HG03439 (cell line): Measurements from ENCODE around the gene ITGB2.

Experiments
- ATAC-seq: cut with Tn5 transposase; IDR thresholded peaks from one replicate; pipeline ENCODE4 v1.9.1; 2021; ENCODE audit warnings: mild to moderate bottlenecking, moderate library complexity; ENCODE audit not compliant: unreplicated experiment

ITGB2 gene

DNA sequence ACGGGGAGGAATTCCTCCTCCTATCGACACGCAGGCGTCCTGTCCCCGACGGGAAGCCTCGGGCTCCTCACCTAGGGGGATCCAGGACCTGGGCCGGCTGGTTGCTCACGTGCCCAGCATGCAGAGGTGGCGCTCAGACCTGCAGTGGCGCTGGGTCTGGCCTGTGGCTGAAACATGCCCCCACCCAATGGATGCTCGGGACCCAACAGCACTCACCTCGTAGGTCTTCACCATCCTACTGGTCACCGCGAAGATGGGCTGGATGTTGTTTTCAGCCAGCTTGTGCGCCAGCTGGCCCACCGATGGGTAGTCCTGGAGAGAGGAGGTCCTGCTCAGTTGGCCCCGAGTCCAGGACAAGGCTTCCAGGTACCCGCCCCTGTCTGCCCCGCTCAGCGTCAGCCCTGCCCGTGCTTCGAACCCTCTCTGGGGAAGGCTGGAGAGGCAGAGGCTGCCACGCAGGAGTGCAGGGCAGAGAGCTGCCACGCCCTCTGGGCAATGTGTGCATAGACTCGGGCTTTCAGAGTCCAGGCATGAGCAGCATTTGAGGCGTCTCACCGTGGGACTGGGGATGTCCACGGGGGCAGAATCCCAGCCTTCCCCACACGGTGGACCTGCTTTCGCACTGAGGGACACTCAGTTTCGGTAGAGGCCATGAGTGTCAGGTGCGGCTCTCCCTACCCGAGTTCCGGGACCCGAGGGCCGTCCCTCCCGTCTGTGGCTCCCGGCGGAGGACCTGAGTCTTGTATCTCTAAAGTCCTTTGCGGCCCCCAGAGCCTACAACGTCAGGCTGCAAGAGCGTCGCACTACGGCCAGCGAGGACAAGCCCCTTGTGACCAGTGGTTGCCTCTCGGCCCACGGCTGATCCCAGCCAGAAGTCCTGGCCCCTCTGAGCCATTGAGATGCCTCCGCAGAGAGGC lies 21.6 kb downstream of the ITGB2 start:
- ATAC-seq, result no peak

DNA sequence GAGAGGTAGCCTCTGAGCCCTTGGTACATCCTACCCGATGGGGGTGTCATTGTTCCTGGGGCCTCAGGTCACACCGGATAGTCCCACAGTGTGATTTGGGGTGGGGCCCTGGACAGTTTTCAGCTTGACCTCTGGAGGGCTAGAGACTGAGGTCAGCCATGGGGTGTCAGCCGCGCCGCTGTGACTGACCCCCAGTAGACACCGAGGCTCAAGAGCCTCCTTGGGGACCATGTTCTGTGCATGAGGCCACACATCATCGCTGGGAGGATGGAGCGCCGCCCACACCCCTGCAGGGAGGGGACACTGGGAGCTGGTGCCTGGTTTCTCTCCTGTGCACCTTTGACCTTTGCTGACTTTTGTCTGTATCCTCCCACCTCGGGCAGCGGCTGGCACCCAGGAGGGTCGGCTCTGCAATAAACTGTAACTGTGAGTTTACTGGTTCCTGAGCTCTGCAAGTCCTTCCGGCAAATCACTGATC lies 22.6 kb downstream of the ITGB2 start:
- ATAC-seq, result no peak

DNA sequence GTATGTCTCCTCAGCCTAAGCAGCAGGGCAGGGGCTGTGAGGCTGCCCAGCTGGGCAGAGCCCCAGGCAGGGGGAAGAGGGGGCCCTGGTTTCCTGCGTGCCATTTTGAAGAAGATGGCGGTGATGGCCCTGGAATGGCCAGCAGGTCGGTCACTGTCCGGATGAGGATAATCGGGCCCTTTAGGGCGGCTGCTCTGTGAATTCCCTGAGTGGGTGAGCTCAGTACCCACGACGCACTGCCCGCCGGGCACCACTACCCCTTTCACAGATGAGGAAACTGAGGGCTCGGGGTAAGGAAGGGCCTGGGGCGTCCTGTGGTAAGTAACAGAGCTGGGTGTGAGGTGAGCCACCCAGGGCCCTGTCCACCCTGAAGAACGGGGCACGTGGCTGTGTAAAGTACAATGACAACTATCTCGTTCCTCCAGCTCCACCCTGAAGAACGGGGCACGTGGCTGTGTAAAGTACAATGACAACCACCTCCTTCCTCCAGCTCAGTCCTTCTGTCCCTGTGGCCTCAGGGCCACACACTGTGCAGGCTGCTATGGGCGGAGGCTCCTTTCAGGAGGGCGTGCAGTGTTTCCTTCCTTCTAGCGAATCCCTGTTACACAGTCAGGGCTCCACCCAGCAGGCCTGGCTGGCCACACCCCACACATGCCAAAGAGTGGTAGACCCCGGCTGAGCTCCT lies 23.2 kb downstream of the ITGB2 start:
- ATAC-seq, result no peak

DNA sequence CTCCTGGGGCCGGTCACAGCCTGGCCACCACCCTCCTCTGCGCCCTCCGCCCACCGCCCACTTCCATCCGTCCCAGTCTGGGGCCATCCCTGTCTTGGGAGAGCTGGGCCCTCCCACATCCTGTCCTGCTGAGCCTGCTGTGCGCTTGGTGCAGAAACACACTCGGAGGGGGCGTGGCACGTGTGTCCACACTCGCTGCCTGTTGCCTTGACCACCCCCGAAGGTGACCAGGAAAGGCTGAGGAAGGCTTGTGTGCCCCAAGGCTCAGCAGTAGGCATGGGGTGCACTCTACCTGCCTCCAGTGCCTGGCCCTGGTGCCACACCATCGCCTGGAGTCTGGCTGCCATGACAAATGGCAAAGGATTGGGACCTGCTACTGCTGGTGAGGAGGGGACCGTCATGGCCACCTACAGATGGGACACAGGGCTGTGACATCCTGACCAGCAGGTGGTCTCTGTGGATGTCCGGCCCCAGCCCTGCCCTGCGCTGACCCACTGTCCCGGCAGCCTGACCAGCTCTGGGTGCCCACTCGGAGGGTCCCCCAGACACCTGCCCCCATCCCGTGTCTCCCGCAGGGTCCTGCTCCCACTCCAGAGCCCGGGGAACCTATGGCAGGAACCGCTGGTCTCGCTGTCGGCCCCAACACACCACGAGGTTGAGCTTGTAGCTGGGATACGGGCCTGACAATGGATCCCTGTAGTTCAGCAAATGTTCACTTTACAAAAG lies 24.0 kb downstream of the ITGB2 start:
- no peak for ATAC-seq

DNA sequence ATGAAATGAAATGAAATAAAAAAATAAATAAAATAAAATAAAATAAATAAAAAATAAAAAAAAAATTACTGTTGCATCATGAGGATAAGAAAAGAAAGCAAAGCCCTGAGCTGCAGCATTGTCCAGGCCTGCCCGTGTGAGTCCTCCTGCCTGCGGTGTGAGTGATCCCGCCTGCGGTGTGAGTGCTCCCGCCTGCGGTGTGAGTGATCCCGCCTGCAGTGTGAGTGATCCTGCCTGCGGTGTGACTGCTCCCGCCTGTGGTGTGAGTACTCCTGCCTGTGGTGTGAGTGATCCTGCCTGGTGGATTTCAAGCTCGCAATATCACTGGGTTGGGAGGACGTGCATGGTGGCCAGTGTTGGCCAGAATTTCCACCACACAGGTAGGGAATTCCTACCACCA lies 24.8 kb downstream of the ITGB2 start:
- ATAC-seq, result no peak

DNA sequence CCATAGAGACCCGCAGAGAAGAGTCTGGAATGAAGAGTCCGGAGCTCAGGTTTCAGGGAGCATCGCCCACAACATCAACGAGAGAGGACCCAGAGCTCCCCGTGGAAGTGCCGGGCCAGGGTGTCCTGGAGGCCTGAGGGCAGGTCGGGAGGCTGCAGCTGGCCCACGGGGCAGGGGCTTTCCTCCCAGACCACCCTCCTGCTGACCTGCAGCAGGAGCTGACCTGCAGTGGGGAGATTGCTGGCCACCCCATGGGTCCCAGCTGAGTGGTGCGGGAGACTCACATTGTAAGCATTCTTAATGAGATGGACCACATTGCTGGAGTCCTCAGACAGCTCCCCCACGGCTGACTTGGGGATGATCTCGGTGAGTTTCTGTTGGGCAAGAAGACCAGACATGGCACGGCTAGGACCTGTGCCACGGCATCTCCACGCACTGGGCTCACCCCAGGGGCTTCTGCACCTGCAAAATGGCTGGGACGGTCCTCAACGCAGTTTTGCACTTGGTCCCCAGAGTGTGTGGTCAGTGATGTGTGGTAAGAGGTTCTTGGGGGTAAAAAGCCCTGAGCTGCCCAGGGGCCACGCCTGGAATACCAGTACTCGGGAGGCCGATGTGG lies 25.9 kb downstream of the ITGB2 start:
- ATAC-seq, result no peak

DNA sequence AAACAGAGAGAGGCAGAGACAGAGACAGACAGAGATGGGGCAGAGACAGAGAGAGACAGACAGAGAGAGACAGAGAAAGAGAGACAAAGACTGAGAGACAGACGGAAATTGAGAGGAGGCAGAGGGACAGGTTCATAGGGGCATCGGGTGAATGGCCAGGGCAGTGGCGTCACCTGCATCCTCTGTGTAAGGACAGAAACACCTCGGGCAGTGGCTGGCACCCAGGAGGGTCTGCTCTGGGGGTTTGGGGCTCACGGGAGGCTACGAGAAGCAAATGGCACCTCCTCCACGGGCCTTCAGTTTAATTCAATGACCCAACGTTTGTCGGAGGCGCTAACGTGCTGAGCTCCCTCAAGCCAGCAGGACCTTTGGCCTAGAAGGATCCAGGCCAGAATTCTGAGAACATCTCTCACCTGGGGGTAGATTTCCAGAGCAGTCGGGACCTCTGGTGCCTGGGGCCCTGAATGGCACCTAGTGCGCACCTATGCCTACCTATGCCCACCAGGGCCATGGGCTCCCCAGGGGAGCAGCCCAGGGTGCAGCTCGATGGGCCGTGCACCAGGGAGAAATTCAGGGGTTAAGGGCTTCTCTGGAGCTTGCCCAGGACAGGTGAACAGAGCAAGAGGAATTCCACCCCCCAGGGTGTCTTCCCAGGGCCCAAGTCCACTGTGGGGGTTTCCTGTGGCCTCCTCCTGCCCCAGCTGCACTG lies 26.6 kb downstream of the ITGB2 start:
- no peak for ATAC-seq

DNA sequence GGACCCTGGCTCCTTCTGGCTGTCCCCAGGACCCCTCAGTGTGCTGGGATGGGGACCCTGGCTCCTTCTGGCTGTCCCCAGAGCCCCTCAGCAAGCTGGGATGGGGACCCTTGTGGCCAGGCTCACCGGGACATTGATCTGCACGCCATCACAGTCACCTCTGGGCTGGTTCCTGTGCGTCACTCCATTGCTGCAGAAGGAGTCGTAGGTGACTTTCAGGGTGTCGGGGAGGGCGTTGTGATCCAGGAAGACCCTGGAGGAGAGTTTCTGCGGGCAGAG lies 27.5 kb downstream of the ITGB2 start:
- ATAC-seq, result no peak

DNA sequence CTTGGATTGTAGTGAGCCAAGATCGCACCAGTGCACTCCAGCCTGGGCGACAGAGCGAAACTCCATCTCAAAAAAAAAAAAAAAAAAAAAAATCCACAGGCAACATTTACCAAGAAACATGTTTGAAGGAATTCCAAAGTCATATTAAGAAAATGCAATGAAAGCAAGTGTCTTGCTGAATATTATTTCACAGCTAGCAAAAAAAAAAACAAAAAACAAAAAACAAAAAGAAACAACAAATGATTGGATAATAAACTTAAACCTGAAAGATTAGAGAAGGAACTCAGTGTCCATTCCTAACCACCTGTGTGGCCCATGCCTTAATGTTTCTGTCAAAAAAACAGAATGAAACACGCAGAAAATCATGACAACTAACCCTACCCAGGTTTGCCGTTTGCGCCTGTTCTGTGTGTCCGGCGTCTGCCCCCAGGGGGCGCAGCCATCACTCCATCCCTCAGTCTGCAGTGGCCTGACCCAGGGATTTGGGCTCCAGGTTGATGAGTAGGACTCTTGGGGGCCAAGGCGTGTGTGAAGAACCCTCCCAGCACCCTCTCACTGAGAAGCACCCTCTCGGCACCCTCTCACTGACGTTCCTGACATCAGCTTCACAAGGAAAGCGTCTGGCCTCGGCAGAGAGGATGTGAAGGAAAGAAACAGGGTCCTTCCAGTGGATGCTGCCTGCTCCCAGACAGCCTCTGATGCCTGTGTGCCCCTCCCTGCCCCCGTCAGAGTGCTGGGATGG lies 28.0 kb downstream of the ITGB2 start:
- no peak for ATAC-seq

DNA sequence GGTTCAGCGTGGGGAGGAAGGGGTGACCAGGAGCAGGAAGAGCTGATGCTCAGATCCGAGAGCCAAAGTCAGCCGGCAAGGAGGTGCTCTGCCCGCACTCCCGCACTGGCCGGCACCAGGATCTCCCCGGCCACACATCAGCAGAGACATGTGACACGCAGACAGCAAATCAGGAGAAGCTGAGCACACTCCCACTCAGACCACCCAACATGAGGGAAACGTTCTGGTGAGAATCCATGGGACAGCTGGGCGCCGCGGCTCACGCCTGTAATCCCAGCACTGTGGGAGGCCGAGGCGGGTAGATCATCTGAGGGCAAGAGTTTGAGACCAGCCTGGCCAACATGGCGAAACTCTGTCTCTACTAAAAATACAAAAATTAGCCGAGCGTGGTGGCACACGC lies 28.6 kb downstream of the ITGB2 start:
- ATAC-seq, result no peak

DNA sequence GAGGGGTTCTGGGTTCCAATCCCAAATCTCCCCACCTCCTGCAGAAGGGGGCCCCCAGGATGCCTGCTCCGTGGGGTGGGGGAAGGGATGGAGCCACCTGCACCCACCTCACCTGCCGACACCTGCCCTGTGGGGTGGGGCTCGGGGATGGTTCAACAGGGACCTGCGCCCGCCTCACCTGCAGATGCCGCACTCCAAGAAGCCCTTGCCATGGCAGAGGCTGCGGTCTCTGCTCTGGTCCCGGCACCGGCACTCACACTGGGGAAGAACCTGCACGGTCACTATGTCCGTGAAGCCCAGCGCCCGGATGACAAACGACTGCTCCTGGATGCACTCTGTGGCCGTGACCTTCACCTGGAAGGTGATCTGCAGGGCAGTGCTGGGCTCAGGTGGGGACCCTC lies 29.1 kb downstream of the ITGB2 start:
- ATAC-seq, result no peak

DNA sequence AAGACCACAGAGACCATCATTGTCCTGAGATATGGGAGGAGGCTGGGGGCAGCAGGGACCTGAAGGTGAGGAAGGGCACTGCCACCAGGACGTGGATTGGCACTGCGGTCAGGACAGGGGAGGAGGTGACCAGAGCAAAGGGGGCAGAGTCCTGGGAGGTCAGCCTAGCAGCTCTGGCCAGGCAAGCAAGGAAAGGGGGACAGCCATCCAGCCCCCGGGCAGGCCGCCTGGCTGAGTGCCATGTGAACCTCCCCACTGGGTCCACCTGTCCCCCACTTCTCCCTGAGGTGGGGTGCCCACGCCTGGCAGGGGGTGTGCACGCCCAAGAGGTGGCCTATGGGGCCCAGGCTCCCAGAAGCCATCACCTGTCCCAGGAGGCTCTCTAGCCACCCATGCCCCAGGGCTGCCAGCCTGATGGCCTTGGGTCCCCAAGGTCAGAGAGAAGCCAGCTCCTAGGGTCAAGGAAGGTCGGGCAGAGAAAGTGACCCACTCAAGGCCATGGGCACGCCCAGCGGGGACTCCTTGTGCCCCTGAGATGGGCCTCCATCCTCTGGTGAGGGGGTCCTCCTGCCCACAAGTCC lies 29.6 kb downstream of the ITGB2 start:
- ATAC-seq, result no peak

DNA sequence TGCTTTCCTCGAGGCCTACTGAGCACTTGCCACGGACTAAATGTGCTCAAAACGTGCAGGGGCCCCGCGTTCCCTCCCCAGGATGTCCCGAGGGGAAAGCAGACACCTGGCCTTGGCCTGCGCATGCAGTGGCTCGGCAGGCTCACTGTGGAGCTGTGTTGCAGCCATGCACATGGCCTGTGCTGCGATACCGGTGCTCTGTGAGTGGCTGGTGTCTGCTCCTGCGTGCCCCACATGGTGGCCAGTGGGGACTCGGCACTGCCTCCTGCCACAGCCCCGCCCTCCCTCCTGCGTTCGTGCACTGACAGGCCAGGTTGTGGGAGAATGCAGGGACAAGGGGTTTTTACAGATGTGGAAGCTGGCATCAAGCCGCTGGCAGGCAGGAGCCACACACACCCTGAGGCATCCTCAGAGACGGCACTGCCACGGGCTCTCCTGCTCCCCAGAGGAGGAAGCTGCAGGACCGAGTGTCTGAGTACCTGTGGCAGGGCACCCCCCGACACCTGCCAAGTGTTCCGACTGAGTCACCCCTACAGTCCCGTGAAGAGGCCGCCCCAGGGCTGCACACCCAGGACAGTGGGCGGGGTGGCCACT lies 30.3 kb downstream of the ITGB2 start:
- no peak for ATAC-seq

DNA sequence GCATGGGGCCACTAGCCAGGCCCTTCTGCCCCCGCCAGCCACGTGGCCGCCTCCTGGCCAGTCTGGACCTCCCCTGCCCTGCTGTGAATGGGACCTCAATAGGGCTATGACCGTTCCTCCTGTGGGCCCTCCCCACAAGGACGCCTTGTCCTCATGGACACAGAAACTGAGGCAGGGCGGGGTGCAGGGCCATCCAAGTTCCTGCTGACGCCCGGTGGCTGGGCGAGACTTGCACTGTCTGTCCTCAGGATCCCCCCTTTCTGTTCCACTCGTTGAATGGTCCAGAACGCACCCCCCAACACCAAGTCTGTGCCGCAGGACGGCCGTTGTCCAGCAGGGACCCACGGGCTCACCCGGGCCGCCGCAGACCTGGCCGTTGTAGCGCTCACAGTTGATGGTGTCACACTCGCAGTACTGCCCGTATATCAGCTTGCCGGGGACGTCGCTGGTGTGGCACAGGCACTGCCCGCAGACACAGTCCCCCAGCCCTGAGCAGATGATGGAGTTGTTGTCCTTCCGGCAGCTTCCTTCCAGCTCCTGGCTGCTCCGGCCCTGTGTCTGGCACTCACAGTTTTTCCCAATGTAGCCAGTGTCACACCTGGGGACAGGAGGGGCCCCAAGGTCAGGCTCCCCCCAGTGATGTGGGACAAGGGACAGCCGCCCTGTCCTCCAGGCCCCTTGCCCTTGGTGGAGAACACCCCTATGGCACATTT lies 30.9 kb downstream of the ITGB2 start:
- ATAC-seq, result no peak

DNA sequence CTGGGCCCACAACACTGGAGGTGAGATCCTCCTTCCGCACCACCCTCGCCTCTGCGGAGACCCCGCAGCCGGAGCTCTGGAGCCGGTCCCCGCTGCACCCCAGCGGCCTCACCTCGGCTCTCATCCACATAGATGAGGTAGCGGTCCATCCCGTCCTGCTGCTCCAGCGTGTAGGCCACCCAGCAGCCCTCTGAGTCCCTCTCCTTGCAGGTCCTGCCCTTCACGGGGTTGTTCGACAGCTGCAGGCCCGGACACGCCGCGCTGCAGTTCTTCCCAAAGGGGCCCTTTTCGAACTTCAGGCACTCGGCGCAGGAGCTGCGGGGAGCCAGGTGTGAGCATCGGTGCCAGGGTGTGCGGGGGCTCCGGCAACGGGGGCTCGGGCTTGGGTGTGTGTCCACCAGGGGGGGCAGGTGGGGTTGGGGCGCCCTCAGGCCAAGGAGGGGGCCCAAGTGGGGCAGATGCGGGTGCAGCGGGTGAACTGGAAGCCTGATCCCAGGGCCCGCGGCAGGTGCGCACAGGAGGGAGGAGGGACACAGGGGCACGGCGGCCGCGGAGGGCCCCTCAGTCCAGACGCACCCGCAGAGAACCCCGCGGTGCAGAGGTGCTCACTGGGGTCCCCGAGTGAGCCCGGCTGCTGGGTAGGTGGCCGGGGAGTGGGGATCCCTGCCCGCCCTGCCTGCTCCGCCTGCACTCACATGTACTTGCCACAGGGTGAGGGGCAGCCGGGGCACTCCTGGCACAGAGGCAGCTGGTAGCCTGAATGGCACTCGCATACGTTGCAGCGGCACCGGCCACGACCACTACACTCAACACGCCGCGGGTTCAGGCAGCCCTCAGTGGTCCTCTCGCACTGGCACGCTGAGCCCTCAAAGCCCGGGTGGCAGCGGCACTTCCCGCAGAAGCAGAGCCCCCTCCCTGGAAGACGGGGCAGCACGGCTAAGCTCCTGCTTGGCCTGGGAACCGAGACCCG lies 31.8 kb downstream of the ITGB2 start:
- ATAC-seq, result no peak

DNA sequence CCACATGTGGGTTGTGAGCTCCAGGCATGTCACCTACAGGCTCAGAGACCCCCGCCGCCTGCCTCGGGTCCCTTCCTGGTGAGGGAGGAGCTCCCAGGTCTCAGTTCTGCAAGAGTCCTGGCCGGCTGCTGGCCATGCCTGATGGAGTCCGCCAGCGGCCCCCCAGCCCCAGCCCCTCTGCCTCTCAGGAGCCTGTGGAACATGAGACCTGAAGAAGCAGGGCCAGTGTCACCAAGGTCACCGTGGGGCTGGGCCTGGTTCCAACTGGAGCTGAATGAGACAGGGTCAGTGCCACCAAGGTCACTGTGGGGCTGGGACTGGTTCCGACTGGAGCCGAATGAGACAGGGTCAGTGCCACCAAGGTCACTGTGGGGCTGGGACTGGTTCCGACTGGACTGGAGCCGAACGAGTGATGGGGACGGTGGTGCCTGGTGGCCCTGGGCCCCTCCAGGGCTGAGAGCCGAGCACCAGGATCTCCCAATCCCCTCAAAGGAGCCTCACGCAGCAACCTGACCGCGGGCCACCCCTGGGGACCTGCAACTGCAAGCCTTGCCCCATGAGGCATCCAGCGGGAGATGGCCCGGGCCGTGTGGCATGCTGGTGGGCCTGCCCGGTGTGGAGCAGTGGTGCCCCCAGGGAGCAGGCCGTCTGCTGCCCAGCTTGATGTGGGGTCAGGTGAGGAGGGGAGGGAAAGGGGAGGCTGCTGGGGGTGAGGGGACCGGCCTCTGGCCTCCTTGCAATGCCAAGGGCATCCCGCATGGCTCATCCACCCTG lies 32.7 kb downstream of the ITGB2 start:
- no peak for ATAC-seq
